Measurements from ENCODE around the gene DENND4A. TPM values are rescaled to one million over a fixed set of nuclear protein-coding genes. Genes with fewer than 3 reads are reported as not detected.

The DENND4A gene
- polyA plus RNA-seq, 1 experiment: 5.1 TPM

DNA sequence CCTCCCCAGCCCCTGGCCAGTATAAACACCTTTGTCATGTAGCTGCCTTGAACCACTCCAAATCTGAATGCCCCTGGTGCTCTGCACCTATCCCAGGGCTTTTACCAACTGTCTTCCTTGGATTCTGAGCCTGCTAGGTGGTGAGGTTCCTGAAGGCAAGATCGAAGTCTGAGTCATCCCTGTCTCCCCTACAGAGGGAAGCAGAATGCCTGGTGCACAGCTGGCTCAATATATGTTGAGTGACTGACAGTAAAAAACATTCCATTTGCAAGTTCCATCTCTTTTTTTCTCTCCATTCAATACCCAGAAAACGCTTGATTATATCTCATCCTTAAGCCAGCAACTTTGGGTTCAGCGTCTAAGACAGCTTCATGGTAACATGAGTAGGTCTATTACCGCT, 145.6 kb downstream of the DENND4A start:
- no peak for DNase-seq (ENCODE audit: low read depth)
- Histone ChIP-seq H3K4me3 (ENCODE audit: low read depth, low read length) (no peak overlapping the region), H3K36me3 (ENCODE audit: control insufficient read depth, insufficient read depth, low read length) (peaks cover 2% of the 10 kb centered on the region; the same call in 1 of the 2 replicates), H3K27me3 (ENCODE audit: control insufficient read depth, insufficient read depth, low read length) (no peaks in the 10 kb centered on the region)
- CTCF ChIA-PET: interaction anchor here (0.6 to 4.8 kb wide), 4 partner anchors 7 to 35 kb away, joined by 3 to 45 read pairs (median 3); partner anchors contain the start of gene INTS14
- POLR2A ChIA-PET: interaction anchor here (0.6 kb wide), 1 partner anchor 195 kb away, joined by 3 read pairs; no protein-coding TSS in a partner anchor
- TF ChIP-seq, protein P1, sequence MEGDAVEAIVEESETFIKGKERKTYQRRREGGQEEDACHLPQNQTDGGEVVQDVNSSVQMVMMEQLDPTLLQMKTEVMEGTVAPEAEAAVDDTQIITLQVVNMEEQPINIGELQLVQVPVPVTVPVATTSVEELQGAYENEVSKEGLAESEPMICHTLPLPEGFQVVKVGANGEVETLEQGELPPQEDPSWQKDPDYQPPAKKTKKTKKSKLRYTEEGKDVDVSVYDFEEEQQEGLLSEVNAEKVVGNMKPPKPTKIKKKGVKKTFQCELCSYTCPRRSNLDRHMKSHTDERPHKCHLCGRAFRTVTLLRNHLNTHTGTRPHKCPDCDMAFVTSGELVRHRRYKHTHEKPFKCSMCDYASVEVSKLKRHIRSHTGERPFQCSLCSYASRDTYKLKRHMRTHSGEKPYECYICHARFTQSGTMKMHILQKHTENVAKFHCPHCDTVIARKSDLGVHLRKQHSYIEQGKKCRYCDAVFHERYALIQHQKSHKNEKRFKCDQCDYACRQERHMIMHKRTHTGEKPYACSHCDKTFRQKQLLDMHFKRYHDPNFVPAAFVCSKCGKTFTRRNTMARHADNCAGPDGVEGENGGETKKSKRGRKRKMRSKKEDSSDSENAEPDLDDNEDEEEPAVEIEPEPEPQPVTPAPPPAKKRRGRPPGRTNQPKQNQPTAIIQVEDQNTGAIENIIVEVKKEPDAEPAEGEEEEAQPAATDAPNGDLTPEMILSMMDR (IDR thresholded peaks at IDR 0.05; ENCODE audit: insufficient read depth, low read depth, low read length): no peak

DNA sequence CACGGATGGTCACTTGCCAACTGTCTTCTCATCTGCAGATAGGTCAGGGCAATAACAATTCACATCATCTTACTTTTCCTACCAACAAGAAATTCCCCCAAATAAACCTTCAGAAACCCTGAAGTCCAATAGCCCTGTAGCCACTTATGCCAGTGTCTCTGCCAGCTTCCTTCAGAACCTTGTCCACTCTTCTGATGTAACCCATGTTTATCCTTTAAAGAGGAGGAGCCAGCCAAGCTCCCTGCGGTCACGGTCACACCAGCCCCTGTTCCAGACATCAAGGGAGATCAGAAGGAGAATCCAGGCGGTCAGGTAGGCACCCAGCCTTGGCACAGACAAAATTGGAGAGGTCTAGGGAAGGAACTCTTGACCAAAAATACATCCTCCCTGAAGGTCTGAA, 146.7 kb downstream of the DENND4A start:
- no peak overlapping the region for H3K4me3 ChIP-seq (ENCODE audit: low read depth, low read length)
- CTCF ChIA-PET: interaction anchor here (1.2 to 4.8 kb wide), 4 partner anchors 6 to 179 kb away, joined by 3 to 45 read pairs (median 3); partner anchors contain the start of gene INTS14
- TF ChIP-seq, protein P1 (IDR thresholded peaks at IDR 0.05; ENCODE audit: insufficient read depth, low read depth, low read length): no peak
- POLR2A ChIA-PET: no interaction called here
- peaks cover 2% of the 10 kb centered on the region; the same call in 1 of the 2 replicates for H3K36me3 ChIP-seq (ENCODE audit: control insufficient read depth, insufficient read depth, low read length)
- H3K27me3 ChIP-seq (ENCODE audit: control insufficient read depth, insufficient read depth, low read length): no peaks in the 10 kb centered on the region
- no peak for DNase-seq (ENCODE audit: low read depth)

DNA sequence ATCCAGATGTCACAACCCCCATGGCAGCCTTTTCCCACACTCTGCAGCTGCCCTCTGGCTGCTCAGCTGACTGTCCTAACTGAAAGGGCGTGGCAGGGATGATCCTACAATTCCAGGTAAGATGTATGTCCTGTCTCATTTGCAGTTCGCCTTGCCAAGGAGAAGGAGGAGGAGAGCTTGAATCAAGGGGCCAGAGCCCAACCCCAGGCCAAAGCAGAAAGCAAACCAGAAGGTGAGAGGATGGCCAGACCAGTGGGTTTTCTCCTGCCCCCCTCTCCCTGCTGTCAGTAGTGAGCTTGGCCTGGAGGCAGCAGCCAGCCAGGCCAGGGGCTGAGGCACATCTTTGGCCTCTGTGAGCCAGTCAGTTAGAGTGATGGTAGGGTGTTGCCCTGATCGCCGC, 147.8 kb downstream of the DENND4A start:
- ChIA-PET POLR2A (no interaction called here), CTCF (interaction anchor here (1.0 to 1.6 kb wide), 3 partner anchors 9 to 213 kb away, joined by 3 read pairs; no protein-coding TSS in a partner anchor)
- TF ChIP-seq, protein P1 (IDR thresholded peaks at IDR 0.05; ENCODE audit: insufficient read depth, low read depth, low read length): no peak
- no peak for DNase-seq (ENCODE audit: low read depth)
- Histone ChIP-seq H3K4me3 (ENCODE audit: low read depth, low read length) (no peak overlapping the region), H3K27me3 (ENCODE audit: control insufficient read depth, insufficient read depth, low read length) (no peaks in the 10 kb centered on the region), H3K36me3 (ENCODE audit: control insufficient read depth, insufficient read depth, low read length) (peaks cover 2% of the 10 kb centered on the region; the same call in 1 of the 2 replicates)

DNA sequence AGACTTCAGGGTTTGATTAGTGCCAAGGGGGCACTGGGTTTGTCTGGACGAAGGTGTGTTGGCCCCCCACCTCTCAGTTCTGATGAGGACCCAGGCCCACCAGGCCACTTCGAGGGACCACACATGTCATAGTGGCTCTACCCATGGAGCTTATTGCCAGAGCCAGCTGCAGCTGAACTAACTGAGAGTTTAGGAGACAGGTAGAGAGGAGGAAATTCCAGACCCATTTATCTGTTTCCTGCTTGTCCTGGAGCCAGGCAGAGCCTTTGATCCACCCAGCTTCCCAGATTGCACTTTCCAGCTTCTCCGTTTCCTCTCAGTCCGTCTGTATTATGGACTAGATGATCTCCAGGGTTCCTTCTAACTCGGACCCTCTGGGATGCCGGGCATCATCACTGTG, 149.5 kb downstream of the DENND4A start:
- Histone ChIP-seq H3K36me3 (ENCODE audit: control insufficient read depth, insufficient read depth, low read length) (peaks cover 2% of the 10 kb centered on the region; the same call in 1 of the 2 replicates), H3K4me3 (ENCODE audit: low read depth, low read length) (no peak overlapping the region), H3K27me3 (ENCODE audit: control insufficient read depth, insufficient read depth, low read length) (no peaks in the 10 kb centered on the region)
- CTCF ChIA-PET: interaction anchor here (1.1 to 1.4 kb wide), 4 partner anchors 11 to 214 kb away, joined by 3 to 8 read pairs (median 4); no protein-coding TSS in a partner anchor
- TF ChIP-seq, protein P1 (IDR thresholded peaks at IDR 0.05; ENCODE audit: insufficient read depth, low read depth, low read length): no peak
- POLR2A ChIA-PET: no interaction called here
- DNase-seq (ENCODE audit: low read depth): no peak

DNA sequence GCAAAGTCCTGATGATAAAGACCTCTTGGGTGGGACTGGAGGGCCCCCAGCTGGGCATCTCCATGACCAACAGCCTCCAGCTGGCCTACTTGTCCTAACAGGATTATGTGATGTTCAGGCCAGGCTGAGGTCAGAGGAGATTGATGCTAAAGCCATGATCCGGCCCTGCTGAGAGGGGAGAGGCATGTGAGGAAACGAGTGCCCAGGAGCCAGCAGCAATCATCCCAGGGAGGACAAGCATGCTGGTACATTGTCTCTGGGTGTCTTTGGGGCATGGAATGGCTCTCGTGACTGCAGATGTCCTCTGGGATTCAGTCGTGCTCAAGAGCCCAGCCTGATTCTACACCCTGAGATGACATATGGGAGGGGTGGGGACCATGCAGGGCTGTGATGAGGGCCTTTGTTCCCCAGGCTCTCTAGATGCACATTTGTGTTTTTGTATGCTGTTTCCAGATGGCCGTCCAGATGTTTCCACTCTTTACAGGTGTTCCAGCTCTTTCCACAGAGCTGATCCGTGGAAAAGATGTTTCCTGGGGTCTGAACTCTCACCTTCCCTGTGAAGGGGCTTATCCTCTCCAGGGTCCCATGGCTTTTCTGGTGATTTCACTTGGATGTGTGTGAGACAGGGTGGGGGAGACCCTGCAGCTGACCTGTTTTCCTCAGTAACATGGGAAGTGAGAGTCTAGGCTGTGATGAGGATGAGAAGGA, 150.2 kb downstream of the DENND4A start:
- POLR2A ChIA-PET: no interaction called here
- Histone ChIP-seq H3K27me3 (ENCODE audit: control insufficient read depth, insufficient read depth, low read length) (no peaks in the 10 kb centered on the region), H3K4me3 (ENCODE audit: low read depth, low read length) (no peak overlapping the region), H3K36me3 (ENCODE audit: control insufficient read depth, insufficient read depth, low read length) (peaks cover 2% of the 10 kb centered on the region; the same call in 1 of the 2 replicates)
- no peak for DNase-seq (ENCODE audit: low read depth)
- TF ChIP-seq, protein P1 (IDR thresholded peaks at IDR 0.05; ENCODE audit: insufficient read depth, low read depth, low read length): no peak
- CTCF ChIA-PET: interaction anchor here (0.9 to 4.5 kb wide), 5 partner anchors 13 to 215 kb away, joined by 3 to 33 read pairs (median 6); no protein-coding TSS in a partner anchor

All from BJ (cell line).